DOHH2 (cell line): ENCODE measurements around the gene ARHGDIA.

Source experiments
- H3F3A ChIP-seq: fragments of 200-600 bp; sonication (generic), shearing (Covaris generic); 2 replicates; pipeline ENCODE4 v1.6.0; 2016; ENCODE audit warnings: antibody characterized with exemption, mild to moderate bottlenecking; ENCODE audit not compliant: control insufficient read depth, insufficient read depth
- H3K27ac ChIP-seq: fragments of 200-600 bp; sonication (generic); 2 replicates; pipeline ENCODE4 v1.5.1; 2014; ENCODE audit warnings: low read depth, mild to moderate bottlenecking, low read length, moderate library complexity
- H3K27me3 ChIP-seq: fragments of 200-600 bp; sonication (generic); 2 replicates; pipeline ENCODE4 v1.6.1; 2014; ENCODE audit warnings: mild to moderate bottlenecking, low read length, mixed read lengths; ENCODE audit not compliant: control insufficient read depth
- H3K36me3 ChIP-seq: fragments of 200-600 bp; sonication (generic); 2 replicates; pipeline ENCODE4 v1.6.1; 2014; ENCODE audit warnings: mild to moderate bottlenecking, low read length, moderate library complexity, mixed read lengths; ENCODE audit not compliant: control insufficient read depth
- H3K4me1 ChIP-seq: fragments of 200-600 bp; sonication (generic); 2 replicates; pipeline ENCODE4 v1.6.1; 2014; ENCODE audit warnings: mild to moderate bottlenecking, low read length, mixed read lengths; ENCODE audit not compliant: control insufficient read depth
- H3K4me2 ChIP-seq: fragments of 200-600 bp; sonication (generic); 2 replicates; pipeline ENCODE4 v1.6.0; 2014; ENCODE audit warnings: mild to moderate bottlenecking, low read length, moderate library complexity
- H3K4me3 ChIP-seq: fragments of 200-600 bp; sonication (generic); 2 replicates; pipeline ENCODE4 v1.5.1; 2014; ENCODE audit warnings: mild to moderate bottlenecking, low read length, mixed read lengths
- H3K79me2 ChIP-seq: fragments of 200-600 bp; sonication (generic); 2 replicates; pipeline ENCODE4 v1.6.1; 2014; ENCODE audit warnings: mild to moderate bottlenecking, low read length, mixed read lengths; ENCODE audit not compliant: control insufficient read depth
- H3K9me2 ChIP-seq: fragments of 200-600 bp; sonication (generic); replicated peaks from 2 replicates; pipeline ENCODE4 v1.6.1; 2014; ENCODE audit warnings: mild to moderate bottlenecking, low read length, mixed read lengths; ENCODE audit not compliant: control insufficient read depth
- H3K9me3 ChIP-seq: fragments of 200-600 bp; sonication (generic); 2 replicates; pipeline ENCODE4 v1.6.1; 2014; ENCODE audit warnings: antibody characterized with exemption, low read length, mixed read lengths; ENCODE audit not compliant: control insufficient read depth, insufficient read depth
- H4K20me1 ChIP-seq: fragments of 200-600 bp; sonication (generic); 2 replicates; pipeline ENCODE4 v1.6.0; 2014; ENCODE audit warnings: low read depth, mild to moderate bottlenecking, antibody characterized with exemption, low read length, moderate library complexity; ENCODE audit not compliant: control insufficient read depth, insufficient read depth
- CTCF ChIP-seq: fragments of 200-600 bp; sonication (generic); IDR thresholded peaks from one replicate; pipeline ENCODE4 v1.5.1; 2014; ENCODE audit warnings: antibody characterized with exemption, mild to moderate bottlenecking, low read depth, low read length; ENCODE audit not compliant: poor library complexity, severe bottlenecking
- EZH2phosphoT487 ChIP-seq: fragments of 200-600 bp; sonication (generic); IDR thresholded peaks from 2 replicates; pipeline ENCODE4 v1.6.1; 2017; ENCODE audit warnings: borderline replicate concordance, mild to moderate bottlenecking, antibody characterized with exemption, low read length, moderate library complexity, mixed read lengths

Gene ARHGDIA

GRCh38 chr17:81884968-81885367 lies 13.8 kb upstream of the ARHGDIA start:
- TF ChIP-seq CTCF (no peak), EZH2phosphoT487 (no peak)
- no peak overlapping the region for H3K4me3 ChIP-seq
- no peak overlapping the region for H3K4me2 ChIP-seq
- H4K20me1 ChIP-seq = peaks cover 4% of the 10 kb centered on the region; the same call in 1 of the 2 replicates
- H3K79me2 ChIP-seq = peaks cover 63% of the 10 kb centered on the region
- peaks cover 91% of the 10 kb centered on the region for H3K36me3 ChIP-seq
- peaks cover 11% of the 10 kb centered on the region for H3K4me1 ChIP-seq
- no peak overlapping the region for H3K27ac ChIP-seq
- no peaks in the 10 kb centered on the region for H3K27me3 ChIP-seq
- H3F3A ChIP-seq = peaks cover 17% of the 10 kb centered on the region
- no peaks in the 10 kb centered on the region for H3K9me2 ChIP-seq
- H3K9me3 ChIP-seq = no peaks in the 10 kb centered on the region

- Histone ChIP-seq H3K9me3 (no peaks in the 10 kb centered on the region), H3K4me2 (no peak overlapping the region), H3K36me3 (peaks cover 91% of the 10 kb centered on the region), H3K79me2 (peaks cover 59% of the 10 kb centered on the region), H3K9me2 (no peaks in the 10 kb centered on the region), H3K4me1 (peaks cover 7% of the 10 kb centered on the region), H3K27ac (no peak overlapping the region), H3K4me3 (no peak overlapping the region), H3K27me3 (no peaks in the 10 kb centered on the region), H3F3A (peaks cover 17% of the 10 kb centered on the region), H4K20me1 (peaks cover 4% of the 10 kb centered on the region; the same call in 1 of the 2 replicates)
- TF ChIP-seq EZH2phosphoT487 (no peak), CTCF (no peak)
Measured at GRCh38 chr17:81884520-81884919, 13.4 kb upstream of the ARHGDIA start.

- H3K27ac ChIP-seq = no peak overlapping the region
- H3K4me3 ChIP-seq = no peak overlapping the region
- no peak overlapping the region for H3K4me2 ChIP-seq
- peaks cover 40% of the 10 kb centered on the region for H3F3A ChIP-seq
- TF ChIP-seq CTCF (no peak), EZH2phosphoT487 (no peak)
- H3K79me2 ChIP-seq = peaks cover 10% of the 10 kb centered on the region
- no peaks in the 10 kb centered on the region for H3K27me3 ChIP-seq
- H3K9me2 ChIP-seq = no peaks in the 10 kb centered on the region
- no peaks in the 10 kb centered on the region for H4K20me1 ChIP-seq
- H3K4me1 ChIP-seq = peaks cover 11% of the 10 kb centered on the region
- H3K9me3 ChIP-seq = no peaks in the 10 kb centered on the region
- peaks cover 62% of the 10 kb centered on the region for H3K36me3 ChIP-seq
Measured at GRCh38 chr17:81879121-81879520, 8.0 kb upstream of the ARHGDIA start.

GRCh38 chr17:81878294-81878693 lies 7.2 kb upstream of the ARHGDIA start:
- Histone ChIP-seq H3K27me3 (no peaks in the 10 kb centered on the region), H3F3A (peaks cover 45% of the 10 kb centered on the region), H4K20me1 (no peaks in the 10 kb centered on the region), H3K4me3 (no peak overlapping the region), H3K4me1 (peaks cover 20% of the 10 kb centered on the region), H3K9me2 (no peaks in the 10 kb centered on the region), H3K27ac (no peak overlapping the region), H3K36me3 (peaks cover 55% of the 10 kb centered on the region), H3K79me2 (peaks cover 7% of the 10 kb centered on the region), H3K4me2 (no peak overlapping the region), H3K9me3 (no peaks in the 10 kb centered on the region)
- no peak for TF ChIP-seq CTCF
- TF ChIP-seq EZH2phosphoT487 = no peak
